ENCODE data around the gene TYK2.

GRCh38 chr19:10368101-10368803 is 12.1 kb downstream of the TYK2 start:
- TF ChIP-seq CTCF (optimal IDR thresholded peaks at IDR 0.05 in 1 of 3, IDR thresholded peaks at IDR 0.05 in 1 of 3, conservative IDR thresholded peaks at IDR 0.05 in 1 of 3; ENCODE audit: extremely low read depth in 1 of 3, insufficient read depth in 2 of 3, low read length in 3 of 3) (no peak), EZH2 (IDR thresholded peaks at IDR 0.05; ENCODE audit: low read length) (no peak)

Data from keratinocyte (primary cell).